NCI-H1417 (cell line): ENCODE data around the gene MOV10.

Source experiments
- DNase-seq, 3 experiments: peaks; one replicate each; lab custom pipeline; 2025; lab: John Stamatoyannopoulos, UW

MOV10 gene

DNA sequence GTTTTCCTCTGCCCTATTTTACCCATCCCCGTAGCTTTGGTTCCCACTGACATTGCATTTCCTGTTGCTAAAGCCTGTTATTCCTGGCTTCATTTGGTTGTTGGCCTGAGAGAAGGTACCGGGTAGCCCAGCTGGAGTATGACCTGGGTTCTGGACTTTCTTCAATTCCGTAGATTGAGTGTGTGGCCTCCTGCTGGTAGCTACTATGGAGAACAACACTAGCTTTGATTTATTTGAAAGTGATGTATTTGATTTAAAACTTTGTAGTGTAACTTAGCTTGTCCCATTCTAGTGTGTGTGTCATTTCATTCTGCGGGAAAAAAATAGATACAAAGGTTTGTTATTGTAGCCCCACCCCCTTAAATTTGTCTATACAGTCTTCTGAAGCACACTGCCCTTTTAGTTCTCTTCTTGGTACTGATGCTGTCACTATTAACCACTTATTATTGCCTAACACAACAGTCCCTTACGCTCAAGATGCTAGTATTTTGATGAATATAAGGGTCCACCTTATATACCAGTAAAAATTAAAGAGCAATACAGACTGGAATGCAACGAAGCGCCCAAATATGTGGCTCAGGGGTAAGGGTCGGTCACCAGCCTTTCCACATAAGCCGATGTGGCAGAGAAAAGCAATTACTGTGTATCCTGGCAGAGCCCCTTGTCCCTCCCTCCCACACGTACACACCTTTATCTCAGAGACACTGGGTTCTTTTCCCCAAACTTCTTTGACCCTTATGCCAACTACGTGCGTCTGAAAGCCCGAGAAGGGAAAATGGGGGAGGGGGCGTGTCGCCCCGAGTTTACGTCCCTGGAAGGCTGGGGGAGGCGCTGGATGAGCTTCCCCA, 643 bp upstream of the MOV10 start:
- peak; percentile 19 to 75 (median 36) for DNase-seq

- DNase-seq, result peak; percentile 53 to 85 (median 84)
These were observed 698 bp downstream of the MOV10 start for GRCh38 chr1:112674986-112675727.

DNA sequence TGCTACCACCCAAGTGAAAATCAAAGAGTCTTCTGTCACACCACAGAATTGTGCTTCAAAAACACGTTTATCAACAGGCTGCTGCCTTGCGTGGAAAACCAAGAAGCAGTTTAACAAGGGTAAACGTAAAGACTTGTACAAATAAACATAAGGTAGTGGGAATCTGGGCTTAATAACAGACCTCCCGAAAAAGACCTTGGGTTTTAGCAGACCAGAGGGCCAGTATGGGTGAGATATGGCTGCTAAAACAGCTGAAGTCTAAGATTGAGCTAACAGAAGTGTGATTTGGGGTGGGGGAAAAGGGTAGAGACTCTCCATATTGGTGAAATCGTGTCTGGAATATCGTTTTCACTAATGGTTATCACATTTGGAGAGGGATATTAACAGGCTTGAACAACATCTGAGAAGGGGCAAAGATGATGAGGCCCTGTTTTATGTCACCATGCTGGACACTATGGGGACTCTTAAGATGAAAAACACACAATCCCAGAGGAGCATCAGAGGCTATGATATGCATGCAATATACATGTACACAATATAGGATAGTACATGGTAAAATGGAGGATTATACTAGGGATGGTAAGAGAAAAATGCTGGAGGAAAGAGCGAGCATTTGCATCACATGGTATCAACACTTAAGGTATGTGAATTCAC, 1.4 kb downstream of the MOV10 start:
- no peak for DNase-seq

DNA sequence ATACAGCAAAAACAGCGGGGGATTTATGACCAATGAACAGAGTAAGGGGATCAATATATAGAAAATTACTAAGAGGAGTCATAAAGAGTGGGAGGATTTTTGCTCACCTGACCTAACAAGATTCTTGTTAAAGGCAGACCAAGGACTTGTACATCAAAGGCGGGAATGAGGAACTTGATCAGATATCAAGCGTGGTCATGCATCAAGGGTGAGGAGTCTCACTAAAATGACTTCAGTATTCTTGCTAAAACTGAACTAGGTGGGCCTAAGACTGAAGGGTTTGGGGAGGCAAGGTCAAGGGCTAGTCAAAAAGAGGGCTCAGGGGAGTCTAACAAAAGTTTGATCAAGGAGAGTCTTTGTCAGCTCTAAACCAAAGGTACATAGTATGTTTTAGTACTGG, 2.1 kb downstream of the MOV10 start:
- no peak for DNase-seq

GRCh38 chr1:112677501-112677900, 3.0 kb downstream of the MOV10 start:
- DNase-seq, result no peak

GRCh38 chr1:112678605-112679004, 4.1 kb downstream of the MOV10 start:
- DNase-seq, result no peak

DNA sequence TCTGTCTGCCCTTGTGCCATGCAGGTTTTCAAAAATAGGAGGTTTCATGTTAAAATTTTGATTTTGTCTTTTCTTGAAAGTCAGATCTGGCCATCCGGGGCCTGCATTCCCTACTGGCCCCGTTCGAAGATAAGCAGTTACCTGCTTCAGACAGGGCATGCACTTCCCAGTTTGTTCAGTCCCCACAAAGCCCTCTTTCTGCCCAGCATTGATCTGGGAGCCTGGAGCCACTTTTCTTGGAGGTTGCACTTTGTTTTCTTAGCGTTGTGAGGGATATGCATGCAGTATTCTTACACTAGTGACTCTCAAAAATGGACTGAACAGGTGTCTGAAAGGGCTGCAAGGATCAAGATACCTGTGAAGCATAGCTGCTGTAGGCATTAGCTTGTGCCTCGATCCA, 11.5 kb downstream of the MOV10 start:
- DNase-seq, result no peak

GRCh38 chr1:112686417-112686816, 12.0 kb downstream of the MOV10 start:
- DNase-seq, result no peak

- no peak for DNase-seq
These were observed 12.4 kb downstream of the MOV10 start for GRCh38 chr1:112686835-112687234.

GRCh38 chr1:112687361-112687760, 12.9 kb downstream of the MOV10 start:
- DNase-seq, result no peak

- DNase-seq, result no peak
These were observed 13.5 kb downstream of the MOV10 start for GRCh38 chr1:112687785-112688496.

GRCh38 chr1:112688781-112689193, 14.3 kb downstream of the MOV10 start:
- DNase-seq, result no peak

GRCh38 chr1:112689196-112689841, 14.9 kb downstream of the MOV10 start:
- no peak for DNase-seq

GRCh38 chr1:112689842-112690237, 15.4 kb downstream of the MOV10 start:
- DNase-seq, result no peak

DNA sequence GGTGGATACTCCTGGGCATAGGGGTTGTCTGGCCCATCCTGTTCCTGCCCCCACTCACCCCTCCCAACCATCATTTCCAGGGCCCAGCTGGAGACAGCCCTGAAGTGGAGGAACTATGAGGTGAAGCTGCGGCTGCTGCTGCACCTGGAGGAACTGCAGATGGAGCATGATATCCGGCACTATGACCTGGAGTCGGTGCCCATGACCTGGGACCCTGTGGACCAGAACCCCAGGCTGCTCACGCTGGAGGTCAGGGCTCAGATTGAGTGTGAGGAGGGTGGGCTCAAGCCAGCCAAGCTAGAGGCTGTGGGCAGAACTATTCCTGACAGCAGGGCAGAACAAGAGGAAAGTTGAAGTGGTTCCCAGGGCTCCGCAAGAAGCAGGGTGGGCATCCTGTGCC, 18.2 kb downstream of the MOV10 start:
- DNase-seq, result no peak

GRCh38 chr1:112693821-112694220, 19.4 kb downstream of the MOV10 start:
- DNase-seq, result no peak

DNA sequence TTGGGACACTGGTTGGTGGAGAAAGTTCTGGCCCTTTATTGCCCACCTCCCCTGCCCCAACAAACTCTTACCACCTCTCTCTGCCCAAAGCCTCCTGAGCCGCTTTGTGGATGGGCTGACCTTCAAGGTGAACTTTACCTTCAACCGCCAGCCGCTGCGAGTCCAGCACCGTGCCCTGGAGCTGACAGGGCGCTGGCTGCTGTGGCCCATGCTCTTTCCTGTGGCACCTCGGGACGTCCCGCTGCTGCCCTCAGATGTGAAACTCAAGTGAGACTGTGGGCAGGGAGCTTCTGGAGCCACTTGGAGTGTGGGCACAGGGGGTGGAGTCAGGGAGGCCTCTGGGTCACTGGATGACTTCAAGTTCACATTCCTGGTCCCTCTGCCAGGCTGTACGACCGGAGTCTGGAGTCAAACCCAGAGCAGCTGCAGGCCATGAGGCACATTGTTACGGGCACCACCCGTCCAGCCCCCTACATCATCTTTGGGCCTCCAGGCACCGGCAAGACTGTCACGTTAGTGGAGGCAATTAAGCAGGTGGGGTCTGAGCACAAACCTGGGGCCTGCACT, 20.0 kb downstream of the MOV10 start:
- DNase-seq, result no peak

DNA sequence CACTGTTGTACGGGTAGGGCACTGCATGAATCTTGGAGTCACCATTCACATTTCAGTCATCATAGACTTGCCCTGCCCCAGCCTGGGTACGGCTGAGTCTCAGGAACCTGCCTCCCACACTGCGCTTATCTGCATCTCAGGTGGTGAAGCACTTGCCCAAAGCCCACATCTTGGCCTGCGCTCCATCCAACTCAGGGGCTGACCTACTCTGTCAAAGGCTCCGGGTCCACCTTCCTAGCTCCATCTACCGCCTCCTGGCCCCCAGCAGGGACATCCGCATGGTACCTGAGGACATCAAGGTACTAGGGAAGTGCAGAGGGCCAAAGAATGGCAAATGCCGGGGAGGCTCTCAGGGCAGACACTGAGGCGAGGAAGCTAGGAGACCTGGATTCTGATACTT, 20.8 kb downstream of the MOV10 start:
- DNase-seq, result no peak

GRCh38 chr1:112696578-112697314, 22.3 kb downstream of the MOV10 start:
- DNase-seq, result no peak

GRCh38 chr1:112697781-112698201, 23.3 kb downstream of the MOV10 start:
- DNase-seq, result no peak
